ENCODE results near the gene SMIM32. TPM values are rescaled to one million over a fixed set of nuclear protein-coding genes. Genes with fewer than 3 reads are reported as not detected.

SMIM32 gene
- polyA plus RNA-seq, 4 donors = 16.7 to 24.4 (median 21.4) TPM

- H3K9me3 ChIP-seq (ENCODE audit: control insufficient read depth in 2 of 2, insufficient read depth in 1 of 2, low read depth in 1 of 2, low read length in 1 of 2) = peaks cover 0 to 7% of the 10 kb centered on the region in 2 donors
- FAIRE-seq (no peak), DNase-seq (no peak)
- no peak overlapping the region for H3K27ac ChIP-seq (ENCODE audit: low read depth in 1 of 3, low read length in 2 of 3)
- peaks cover 0 to 12% (median 0%) of the 10 kb centered on the region in 3 donors for H3K36me3 ChIP-seq (ENCODE audit: control insufficient read depth in 3 of 3, insufficient read depth in 2 of 3, low read depth in 1 of 3, low read length in 3 of 3)
- WGBS, 3 donors = 79 to 93% (median 85%) methylated on average over 4 of the region's 4 CpGs
- no peaks in the 10 kb centered on the region for H3K27me3 ChIP-seq (ENCODE audit: control insufficient read depth in 3 of 3, insufficient read depth in 3 of 3, low read length in 3 of 3)
- H3K4me1 ChIP-seq (ENCODE audit: control insufficient read depth in 3 of 3, insufficient read depth in 2 of 3, low read depth in 1 of 3, low read length in 2 of 3) = peaks cover 0 to 3% (median 0%) of the 10 kb centered on the region in 3 donors
- no peak overlapping the region for H3K4me3 ChIP-seq (ENCODE audit: low read depth in 1 of 3, low read length in 3 of 3)
Observed at GRCh38 chr5:136205941-136206340, 13.0 kb upstream of the SMIM32 start.

- H3K36me3 ChIP-seq (ENCODE audit: control insufficient read depth in 3 of 3, insufficient read depth in 2 of 3, low read depth in 1 of 3, low read length in 3 of 3) = peaks cover 0 to 10% (median 0%) of the 10 kb centered on the region in 3 donors
- peaks cover 0 to 3% (median 0%) of the 10 kb centered on the region in 3 donors for H3K4me1 ChIP-seq (ENCODE audit: control insufficient read depth in 3 of 3, insufficient read depth in 2 of 3, low read depth in 1 of 3, low read length in 2 of 3)
- FAIRE-seq (no peak), DNase-seq (no peak)
- H3K27ac ChIP-seq (ENCODE audit: low read depth in 1 of 3, low read length in 2 of 3) = no peak overlapping the region
- H3K4me3 ChIP-seq (ENCODE audit: low read depth in 1 of 3, low read length in 3 of 3) = no peak overlapping the region
- H3K9me3 ChIP-seq (ENCODE audit: control insufficient read depth in 2 of 2, insufficient read depth in 1 of 2, low read depth in 1 of 2, low read length in 1 of 2) = peaks cover 0 to 7% of the 10 kb centered on the region in 2 donors
- WGBS, 3 donors = 92 to 94% (median 94%) methylated on average over 8 of the region's 8 CpGs
- H3K27me3 ChIP-seq (ENCODE audit: control insufficient read depth in 3 of 3, insufficient read depth in 3 of 3, low read length in 3 of 3) = no peaks in the 10 kb centered on the region
Observed at GRCh38 chr5:136205061-136205702, 12.2 kb upstream of the SMIM32 start.

- WGBS, 3 donors = 82 to 90% (median 89%) methylated on average over 6 of the region's 6 CpGs
- FAIRE-seq = no peak
Observed at GRCh38 chr5:136203303-136203922, 10.5 kb upstream of the SMIM32 start.

GRCh38 chr5:136202469-136203205 lies 9.7 kb upstream of the SMIM32 start:
- peaks cover 0 to 7% of the 10 kb centered on the region in 2 donors for H3K9me3 ChIP-seq (ENCODE audit: control insufficient read depth in 2 of 2, insufficient read depth in 1 of 2, low read depth in 1 of 2, low read length in 1 of 2)
- FAIRE-seq = no peak

More at GRCh38 chr5:136203303-136203922, 10.5 kb upstream of the SMIM32 start:
- no peaks in the 10 kb centered on the region for H3K27me3 ChIP-seq (ENCODE audit: control insufficient read depth in 3 of 3, insufficient read depth in 3 of 3, low read length in 3 of 3)
- peaks cover 0 to 15% (median 0%) of the 10 kb centered on the region in 3 donors for H3K36me3 ChIP-seq (ENCODE audit: control insufficient read depth in 3 of 3, insufficient read depth in 2 of 3, low read depth in 1 of 3, low read length in 3 of 3)
- no peak overlapping the region for H3K27ac ChIP-seq (ENCODE audit: low read depth in 1 of 3, low read length in 2 of 3)
- no peak for DNase-seq
- H3K4me3 ChIP-seq (ENCODE audit: low read depth in 1 of 3, low read length in 3 of 3) = no peak overlapping the region
- peaks cover 0 to 7% of the 10 kb centered on the region in 2 donors for H3K9me3 ChIP-seq (ENCODE audit: control insufficient read depth in 2 of 2, insufficient read depth in 1 of 2, low read depth in 1 of 2, low read length in 1 of 2)
- peaks cover 0 to 3% (median 0%) of the 10 kb centered on the region in 3 donors for H3K4me1 ChIP-seq (ENCODE audit: control insufficient read depth in 3 of 3, insufficient read depth in 2 of 3, low read depth in 1 of 3, low read length in 2 of 3)

GRCh38 chr5:136201870-136202269 lies 8.9 kb upstream of the SMIM32 start:
- Histone ChIP-seq H3K4me3 (ENCODE audit: low read depth in 1 of 3, low read length in 3 of 3) (no peak overlapping the region), H3K9me3 (ENCODE audit: control insufficient read depth in 2 of 2, insufficient read depth in 1 of 2, low read depth in 1 of 2, low read length in 1 of 2) (peaks cover 0 to 7% of the 10 kb centered on the region in 2 donors), H3K4me1 (ENCODE audit: control insufficient read depth in 3 of 3, insufficient read depth in 2 of 3, low read depth in 1 of 3, low read length in 2 of 3) (peaks cover 0 to 3% (median 0%) of the 10 kb centered on the region in 3 donors), H3K36me3 (ENCODE audit: control insufficient read depth in 3 of 3, insufficient read depth in 2 of 3, low read depth in 1 of 3, low read length in 3 of 3) (peaks cover 0 to 13% (median 0%) of the 10 kb centered on the region in 3 donors), H3K27me3 (ENCODE audit: control insufficient read depth in 3 of 3, insufficient read depth in 3 of 3, low read length in 3 of 3) (no peaks in the 10 kb centered on the region), H3K27ac (ENCODE audit: low read depth in 1 of 3, low read length in 2 of 3) (no peak overlapping the region)
- DNase-seq = no peak
- FAIRE-seq = no peak
- 69 to 86% (median 71%) methylated on average over 4 of the region's 4 CpGs for WGBS, 3 donors

More at GRCh38 chr5:136202469-136203205, 9.7 kb upstream of the SMIM32 start:
- H3K27me3 ChIP-seq (ENCODE audit: control insufficient read depth in 3 of 3, insufficient read depth in 3 of 3, low read length in 3 of 3) = no peaks in the 10 kb centered on the region
- H3K27ac ChIP-seq (ENCODE audit: low read depth in 1 of 3, low read length in 2 of 3) = no peak overlapping the region
- H3K4me3 ChIP-seq (ENCODE audit: low read depth in 1 of 3, low read length in 3 of 3) = no peak overlapping the region
- peaks cover 0 to 16% (median 0%) of the 10 kb centered on the region in 3 donors for H3K36me3 ChIP-seq (ENCODE audit: control insufficient read depth in 3 of 3, insufficient read depth in 2 of 3, low read depth in 1 of 3, low read length in 3 of 3)
- H3K4me1 ChIP-seq (ENCODE audit: control insufficient read depth in 3 of 3, insufficient read depth in 2 of 3, low read depth in 1 of 3, low read length in 2 of 3) = peaks cover 0 to 3% (median 0%) of the 10 kb centered on the region in 3 donors
- DNase-seq = no peak
- 40 to 71% (median 66%) methylated on average over 13 of the region's 13 CpGs for WGBS, 3 donors

GRCh38 chr5:136200761-136201160 lies 7.8 kb upstream of the SMIM32 start:
- Histone ChIP-seq H3K4me1 (ENCODE audit: control insufficient read depth in 3 of 3, insufficient read depth in 2 of 3, low read depth in 1 of 3, low read length in 2 of 3) (peaks cover 0 to 12% (median 0%) of the 10 kb centered on the region in 3 donors), H3K27me3 (ENCODE audit: control insufficient read depth in 3 of 3, insufficient read depth in 3 of 3, low read length in 3 of 3) (no peaks in the 10 kb centered on the region), H3K9me3 (ENCODE audit: control insufficient read depth in 2 of 2, insufficient read depth in 1 of 2, low read depth in 1 of 2, low read length in 1 of 2) (peaks cover 0 to 7% of the 10 kb centered on the region in 2 donors), H3K36me3 (ENCODE audit: control insufficient read depth in 3 of 3, insufficient read depth in 2 of 3, low read depth in 1 of 3, low read length in 3 of 3) (peaks cover 0 to 12% (median 0%) of the 10 kb centered on the region in 3 donors), H3K27ac (ENCODE audit: low read depth in 1 of 3, low read length in 2 of 3) (no peak overlapping the region), H3K4me3 (ENCODE audit: low read depth in 1 of 3, low read length in 3 of 3) (no peak overlapping the region)
- 69 to 82% (median 73%) methylated on average over 3 of the region's 3 CpGs for WGBS, 3 donors
- DNase-seq = no peak
- no peak for FAIRE-seq

GRCh38 chr5:136200130-136200529 lies 7.2 kb upstream of the SMIM32 start:
- FAIRE-seq = no peak
- Histone ChIP-seq H3K27ac (ENCODE audit: low read depth in 1 of 3, low read length in 2 of 3) (no peak overlapping the region), H3K4me1 (ENCODE audit: control insufficient read depth in 3 of 3, insufficient read depth in 2 of 3, low read depth in 1 of 3, low read length in 2 of 3) (peaks cover 0 to 18% (median 0%) of the 10 kb centered on the region in 3 donors), H3K9me3 (ENCODE audit: control insufficient read depth in 2 of 2, insufficient read depth in 1 of 2, low read depth in 1 of 2, low read length in 1 of 2) (peaks cover 0 to 3% of the 10 kb centered on the region in 2 donors), H3K27me3 (ENCODE audit: control insufficient read depth in 3 of 3, insufficient read depth in 3 of 3, low read length in 3 of 3) (no peaks in the 10 kb centered on the region), H3K4me3 (ENCODE audit: low read depth in 1 of 3, low read length in 3 of 3) (no peak overlapping the region), H3K36me3 (ENCODE audit: control insufficient read depth in 3 of 3, insufficient read depth in 2 of 3, low read depth in 1 of 3, low read length in 3 of 3) (peaks cover 0 to 12% (median 0%) of the 10 kb centered on the region in 3 donors)
- 77 to 82% (median 79%) methylated on average over 4 of the region's 4 CpGs for WGBS, 3 donors
- DNase-seq = no peak

- peaks cover 0 to 25% (median 0%) of the 10 kb centered on the region in 3 donors for H3K4me1 ChIP-seq (ENCODE audit: control insufficient read depth in 3 of 3, insufficient read depth in 2 of 3, low read depth in 1 of 3, low read length in 2 of 3)
- no peak overlapping the region for H3K4me3 ChIP-seq (ENCODE audit: low read depth in 1 of 3, low read length in 3 of 3)
- peaks cover 0 to 15% (median 0%) of the 10 kb centered on the region in 3 donors for H3K36me3 ChIP-seq (ENCODE audit: control insufficient read depth in 3 of 3, insufficient read depth in 2 of 3, low read depth in 1 of 3, low read length in 3 of 3)
- no peak for DNase-seq
- no peak for FAIRE-seq
- no peak overlapping the region for H3K27ac ChIP-seq (ENCODE audit: low read depth in 1 of 3, low read length in 2 of 3)
- peaks cover 0 to 2% (median 0%) of the 10 kb centered on the region in 3 donors for H3K27me3 ChIP-seq (ENCODE audit: control insufficient read depth in 3 of 3, insufficient read depth in 3 of 3, low read length in 3 of 3)
- 92 to 95% (median 92%) methylated on average over 7 of the region's 7 CpGs for WGBS, 3 donors
- no peaks in the 10 kb centered on the region for H3K9me3 ChIP-seq (ENCODE audit: control insufficient read depth in 2 of 2, insufficient read depth in 1 of 2, low read depth in 1 of 2, low read length in 1 of 2)
Observed at GRCh38 chr5:136199408-136199807, 6.4 kb upstream of the SMIM32 start.

Measured in small intestine (tissue), 7 donors.